ENCODE data around the gene CXorf58. TPM values are rescaled to one million over a fixed set of nuclear protein-coding genes. Genes with fewer than 3 reads are reported as not detected.

The CXorf58 gene
- total and polyA plus RNA-seq, 2 of the 13 experiments (the other 11 are each of a cell fraction or from before 2014, with no cell fraction given): not detected

GRCh38 chrX:23901805-23902204 is 6.0 kb upstream of the CXorf58 start (continued):
- TF ChIP-seq HOMEZ (CRISPR knock-in tag; IDR thresholded peaks at IDR 0.05; ENCODE audit: low read depth) (peak; percentile 36; the same call in 1 of the 2 replicates), ZFX (CRISPR knock-in tag; IDR thresholded peaks at IDR 0.05; ENCODE audit: low read depth) (peak; percentile 42; the same call in 1 of the 2 replicates), KLF6 (CRISPR knock-in tag; IDR thresholded peaks at IDR 0.05) (0 out of 2 replicates have a peak, but pooled peaks have one; percentile 51), RXRB (CRISPR knock-in tag; IDR thresholded peaks at IDR 0.05; ENCODE audit: borderline replicate concordance) (0 out of 2 replicates have a peak, but pooled peaks have one; percentile 22), MED1 (CRISPR knock-in tag; IDR thresholded peaks at IDR 0.05) (peak; percentile 36), SOX6 (IDR thresholded peaks at IDR 0.05) (no peak), SOX6 (CRISPR knock-in tag; IDR thresholded peaks at IDR 0.05) (0 out of 2 replicates have a peak, but pooled peaks have one; percentile 9), FOXA3 (CRISPR knock-in tag; IDR thresholded peaks at IDR 0.05) (0 out of 2 replicates have a peak, but pooled peaks have one; percentile 12), STAG1 (CRISPR knock-in tag; IDR thresholded peaks at IDR 0.05) (peak; percentile 92), PAXIP1 (CRISPR knock-in tag; conservative IDR thresholded peaks at IDR 0.05) (peak; percentile 41), ZBTB20 (CRISPR knock-in tag; IDR thresholded peaks at IDR 0.05; ENCODE audit: borderline replicate concordance, low read depth) (no peak), ZNF605 (CRISPR knock-in tag; IDR thresholded peaks at IDR 0.05) (no peak), IRX3 (CRISPR knock-in tag; IDR thresholded peaks at IDR 0.05; ENCODE audit: borderline replicate concordance, low read depth) (no peak), SMC3 (IDR thresholded peaks at IDR 0.05; ENCODE audit: low read length) (peak; percentile 91)
